NCI-H2196 (cell line): ENCODE measurements around the gene KCNMA1.

Experiments used
- DNase-seq: peaks from one replicate; lab custom pipeline; 2025; ENCODE audit not compliant: unreplicated experiment; lab: John Stamatoyannopoulos, UW

Gene KCNMA1

DNA sequence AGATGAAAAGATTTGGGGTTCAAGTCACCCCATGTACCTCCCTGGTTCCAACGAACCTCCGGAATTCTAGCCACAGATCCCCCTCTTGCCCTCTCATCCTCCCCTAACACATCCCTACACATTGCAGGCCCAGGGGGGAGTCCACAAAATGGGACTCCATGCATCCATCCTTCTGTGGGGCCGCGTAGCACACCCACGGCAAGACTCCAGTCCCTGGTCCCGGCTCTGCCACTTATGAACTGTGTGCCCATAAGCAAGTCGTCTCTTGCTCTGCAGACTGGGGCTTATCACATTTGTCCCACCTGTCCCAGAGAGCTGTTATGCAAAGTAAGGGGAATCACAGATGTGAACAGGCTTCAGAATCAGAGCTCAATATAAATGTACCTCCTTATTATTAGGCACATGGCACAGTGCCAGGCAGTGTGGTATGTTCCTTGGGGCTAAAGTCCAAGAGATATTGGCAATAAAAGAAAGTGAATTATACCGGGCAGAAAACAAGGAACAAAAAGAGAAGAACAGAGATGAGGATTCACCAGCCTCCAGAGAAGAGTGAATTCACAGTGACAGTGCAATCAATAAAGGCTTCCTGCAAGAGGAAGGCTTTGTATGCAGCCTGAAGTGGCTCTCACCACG lies 73.9 kb downstream of the KCNMA1 start:
- DNase-seq: no peak

DNA sequence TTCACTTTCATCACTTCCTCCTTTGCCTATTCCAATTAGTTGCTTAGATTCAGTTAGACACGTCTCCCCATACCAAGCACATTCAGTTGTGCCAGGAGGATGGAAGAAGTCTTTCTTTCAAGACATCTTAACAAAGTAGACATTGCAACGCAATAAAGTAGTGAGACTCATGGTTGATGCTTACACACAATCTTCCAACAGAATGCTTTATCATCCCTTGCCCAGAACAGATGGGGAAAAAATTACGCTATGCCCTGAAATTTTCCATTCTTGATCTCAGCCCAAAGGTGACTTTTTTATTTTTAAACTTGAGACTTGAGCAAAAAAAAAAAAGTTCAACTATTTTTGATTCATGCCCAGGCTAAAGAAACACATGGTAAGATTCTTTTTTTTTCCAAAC lies 74.9 kb downstream of the KCNMA1 start:
- DNase-seq: no peak

DNA sequence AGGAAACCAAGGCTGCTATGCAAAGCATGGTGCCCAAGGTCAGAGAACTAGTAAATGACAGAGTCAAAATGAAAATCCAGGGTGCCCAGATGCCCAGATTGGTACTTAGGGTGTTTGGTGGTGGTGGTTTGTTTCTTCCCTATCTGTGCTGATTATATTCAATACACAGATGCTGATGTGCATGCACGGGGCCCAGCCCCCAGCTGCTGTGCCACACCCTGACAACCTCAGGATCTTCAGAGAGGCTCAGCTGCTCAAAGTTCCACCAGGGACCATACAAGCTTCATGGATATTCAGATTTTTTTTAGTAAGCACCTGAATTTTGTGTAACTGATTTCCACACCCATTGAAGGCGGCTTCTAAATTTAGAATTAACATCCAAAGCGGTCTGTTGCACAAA lies 75.6 kb downstream of the KCNMA1 start:
- no peak for DNase-seq

DNA sequence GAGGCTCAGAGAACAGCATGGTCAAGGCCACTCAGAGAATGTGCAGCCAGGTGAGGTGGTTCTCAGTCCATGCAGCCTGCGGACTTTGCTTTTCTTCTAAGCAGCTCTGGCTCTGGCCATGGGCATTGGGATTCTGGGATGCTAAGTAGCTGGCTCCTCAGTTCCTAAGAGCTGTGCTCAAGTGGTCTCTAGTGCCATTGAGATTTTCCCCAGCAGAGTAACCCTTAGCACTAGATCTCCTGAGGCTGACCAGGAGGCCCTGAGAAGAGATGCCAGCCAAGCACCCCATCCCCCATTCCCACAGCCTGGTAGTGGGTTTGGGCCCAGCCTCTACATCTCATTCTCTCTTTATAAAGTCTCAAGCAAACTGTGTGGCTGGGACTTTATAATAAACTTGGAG lies 77.1 kb downstream of the KCNMA1 start:
- DNase-seq: no peak

DNA sequence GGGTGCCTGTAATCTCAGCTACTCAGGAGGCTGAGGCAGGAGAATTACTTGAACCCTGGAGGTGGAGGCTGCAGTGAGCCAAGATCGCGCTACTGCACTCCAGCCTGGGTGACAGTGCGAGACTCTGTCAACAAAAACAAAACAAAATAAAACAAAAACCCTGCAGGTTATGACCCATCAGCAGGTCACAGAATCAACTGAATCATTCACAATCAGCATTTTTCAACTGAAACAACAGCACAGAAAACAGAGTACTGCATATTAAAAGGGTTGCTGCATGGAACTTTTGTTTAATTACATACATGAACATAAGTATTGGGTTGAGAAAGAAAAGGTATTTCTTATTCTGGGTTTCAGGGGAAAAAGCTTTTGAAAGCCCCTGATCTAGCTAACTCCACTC lies 77.6 kb downstream of the KCNMA1 start:
- DNase-seq: no peak

- no peak for DNase-seq
Observed at GRCh38 chr10:77556990-77557601, 80.5 kb downstream of the KCNMA1 start.

DNA sequence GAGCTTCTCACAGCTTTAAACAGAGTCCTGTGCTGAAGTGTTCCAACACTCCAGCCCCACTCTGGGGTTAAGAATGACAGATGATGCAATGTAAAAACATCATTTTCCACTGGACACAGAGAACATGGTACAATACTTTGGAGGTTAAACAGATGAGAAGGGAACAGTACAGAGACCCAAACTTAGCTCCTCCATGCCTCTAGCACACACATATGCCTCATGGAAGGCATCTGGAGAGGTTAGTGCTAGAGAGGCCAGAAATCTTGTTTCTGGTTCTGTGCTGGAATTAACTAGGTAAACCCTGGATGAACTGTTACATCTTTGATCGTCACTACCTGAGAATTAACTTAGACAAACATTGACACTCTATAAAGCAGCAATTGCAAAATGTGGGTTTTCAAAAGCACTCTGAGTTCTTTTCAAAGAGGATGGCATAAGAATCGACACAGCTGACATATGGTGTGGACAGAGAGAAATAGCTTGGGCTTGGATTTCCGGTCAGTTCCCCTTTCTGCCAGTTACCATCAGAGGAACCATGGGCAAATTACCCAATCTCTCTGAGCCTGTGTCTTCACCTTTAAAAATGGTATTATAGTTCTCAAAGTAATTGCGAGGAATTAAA lies 81.9 kb downstream of the KCNMA1 start:
- no peak for DNase-seq

DNA sequence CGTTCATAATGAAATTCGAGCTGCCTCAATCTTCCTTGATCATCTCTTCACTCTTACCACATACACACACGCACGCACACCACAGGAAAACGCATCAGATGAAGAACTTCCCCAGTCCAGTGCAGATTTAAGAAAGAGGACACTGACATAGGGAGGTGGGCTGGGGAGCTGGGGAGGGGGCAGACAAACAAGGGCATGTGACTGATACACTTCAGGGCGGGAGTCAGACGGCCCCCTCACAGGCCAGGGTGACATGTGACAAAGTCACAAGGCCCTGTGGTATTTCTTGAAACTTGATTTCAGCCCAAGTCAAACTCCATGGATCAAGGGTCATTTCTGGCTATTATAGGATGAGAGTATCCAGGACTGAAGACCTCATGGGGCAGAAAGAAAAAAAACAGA lies 82.6 kb downstream of the KCNMA1 start:
- DNase-seq: no peak

DNA sequence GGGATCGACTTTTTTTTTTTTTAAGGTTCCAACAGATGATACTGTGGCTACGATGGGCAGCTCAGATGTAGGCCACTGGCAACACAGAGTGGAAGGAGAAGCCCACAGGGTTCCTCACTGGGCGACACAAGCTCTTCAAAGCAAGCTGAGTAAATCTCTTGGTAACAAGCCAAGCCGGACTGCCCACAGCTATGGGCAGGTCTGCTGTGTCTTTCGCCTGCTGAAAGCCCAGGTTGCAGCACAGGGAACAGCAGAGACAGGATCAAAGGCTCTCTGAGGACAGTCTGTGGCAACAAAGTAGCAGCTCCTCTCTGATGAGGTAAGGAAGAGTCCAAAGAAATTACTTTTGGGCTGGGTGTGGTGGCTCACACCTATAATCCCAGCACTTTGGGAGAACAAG lies 83.6 kb downstream of the KCNMA1 start:
- no peak for DNase-seq

DNA sequence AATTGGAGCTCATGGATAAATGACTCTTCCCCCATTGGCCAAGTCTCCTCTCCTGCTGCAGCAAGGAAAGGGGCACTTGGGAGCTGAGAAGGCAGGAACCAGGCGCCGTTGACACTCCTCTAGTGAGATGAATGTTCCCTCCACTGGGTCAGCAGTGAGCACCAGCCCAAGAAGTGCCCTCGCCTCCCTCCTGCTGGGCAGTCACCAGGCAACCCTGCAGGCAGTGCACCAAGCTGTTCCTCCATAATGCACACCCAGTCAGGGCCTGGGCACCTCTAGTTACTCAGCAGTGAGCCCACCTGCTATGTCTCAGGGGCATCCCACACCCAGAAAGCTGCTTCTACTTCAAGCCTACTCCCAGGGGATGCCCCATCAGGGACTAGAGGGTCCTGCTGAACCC lies 84.3 kb downstream of the KCNMA1 start:
- DNase-seq: no peak

DNA sequence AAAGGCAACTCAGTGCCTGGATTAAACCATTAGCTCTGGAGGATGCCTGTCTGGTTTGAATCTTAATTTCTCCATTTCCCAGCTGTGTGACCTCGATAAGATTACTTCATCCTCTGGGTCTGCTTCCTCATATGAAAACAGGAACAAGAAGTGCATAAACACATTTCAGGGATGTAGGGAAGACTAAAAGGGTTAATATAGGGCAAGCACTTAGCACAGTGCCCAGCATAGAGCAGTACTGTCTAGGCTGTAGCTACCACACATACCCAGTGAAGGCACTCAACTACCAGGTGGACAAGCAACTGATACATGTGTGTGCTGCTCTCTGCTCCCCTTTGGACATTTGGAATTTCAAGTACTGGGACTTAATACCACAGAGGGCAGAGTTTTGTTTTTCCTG lies 85.4 kb downstream of the KCNMA1 start:
- DNase-seq: no peak

- no peak for DNase-seq
Observed at GRCh38 chr10:77550378-77550777, 87.2 kb downstream of the KCNMA1 start.

DNA sequence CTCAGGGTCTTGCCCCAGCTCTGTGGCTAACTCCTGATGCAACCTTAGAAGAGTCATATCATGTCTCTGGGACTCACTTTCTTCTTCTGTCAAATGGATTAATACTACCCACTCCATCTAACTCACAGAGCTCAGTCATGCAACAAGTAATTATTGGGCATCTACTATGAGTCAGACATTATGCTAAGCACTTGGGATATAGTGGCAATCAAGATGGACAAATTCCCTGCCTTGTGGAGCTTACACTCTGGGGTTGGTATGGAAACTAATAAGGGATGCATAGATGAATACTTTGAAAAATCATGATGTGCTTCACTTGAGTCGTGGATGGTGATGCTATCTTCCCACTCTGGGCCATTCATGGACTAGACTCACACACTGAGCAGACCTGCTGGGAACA lies 88.9 kb downstream of the KCNMA1 start:
- no peak for DNase-seq

DNA sequence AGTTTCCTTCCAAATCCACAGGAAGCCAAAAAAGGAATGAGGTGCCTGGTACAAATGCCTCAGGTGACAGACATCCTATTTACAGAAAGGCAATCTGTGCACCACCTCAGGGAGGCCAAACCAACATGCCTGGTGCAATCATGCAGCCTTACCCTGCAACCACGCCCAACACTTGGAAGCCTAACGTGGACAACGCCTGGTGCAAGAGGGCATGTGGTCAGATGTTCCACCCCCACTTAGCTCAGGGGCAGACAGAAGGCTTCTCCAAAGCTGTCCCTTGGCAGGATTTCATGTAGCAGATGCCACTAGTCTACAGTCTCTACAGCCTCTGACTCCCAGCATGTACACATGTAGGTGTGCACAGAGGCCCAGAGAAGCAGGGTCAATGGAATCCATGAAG lies 89.5 kb downstream of the KCNMA1 start:
- no peak for DNase-seq

DNA sequence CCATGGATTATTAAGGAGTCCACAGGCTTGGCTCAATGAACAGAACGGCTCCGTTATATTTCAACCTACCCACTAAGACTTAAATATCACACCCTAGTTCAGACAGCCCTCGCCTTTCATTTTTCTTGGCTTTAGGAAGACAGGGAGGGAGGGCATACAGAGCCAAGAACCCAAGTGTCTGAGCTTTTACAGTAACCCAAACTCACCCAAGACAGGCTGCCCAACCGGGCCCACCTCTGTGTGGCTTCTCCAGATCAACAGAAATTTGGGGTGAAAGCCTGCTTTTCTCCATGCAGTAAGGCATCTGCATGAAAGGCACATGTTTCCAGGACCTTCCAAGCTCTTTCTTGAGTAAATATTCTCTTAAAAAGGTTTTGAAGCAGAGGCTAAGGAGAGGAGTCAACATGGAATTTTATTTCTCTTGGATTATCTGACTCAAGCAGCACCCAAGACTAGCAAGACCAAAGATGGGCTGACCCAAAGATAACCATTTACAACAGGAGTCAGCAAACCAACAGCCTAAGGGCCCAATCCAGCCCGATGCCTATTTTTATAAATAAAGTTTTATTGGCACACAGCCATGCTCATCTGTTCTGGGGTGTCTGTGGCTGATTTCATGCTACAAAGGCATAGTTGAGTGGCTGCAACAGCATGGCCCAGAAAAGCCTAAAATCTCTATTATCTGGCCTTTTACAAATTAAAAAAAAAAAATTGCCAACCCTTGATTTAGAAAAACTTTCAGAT lies 90.1 kb downstream of the KCNMA1 start:
- DNase-seq: no peak

DNA sequence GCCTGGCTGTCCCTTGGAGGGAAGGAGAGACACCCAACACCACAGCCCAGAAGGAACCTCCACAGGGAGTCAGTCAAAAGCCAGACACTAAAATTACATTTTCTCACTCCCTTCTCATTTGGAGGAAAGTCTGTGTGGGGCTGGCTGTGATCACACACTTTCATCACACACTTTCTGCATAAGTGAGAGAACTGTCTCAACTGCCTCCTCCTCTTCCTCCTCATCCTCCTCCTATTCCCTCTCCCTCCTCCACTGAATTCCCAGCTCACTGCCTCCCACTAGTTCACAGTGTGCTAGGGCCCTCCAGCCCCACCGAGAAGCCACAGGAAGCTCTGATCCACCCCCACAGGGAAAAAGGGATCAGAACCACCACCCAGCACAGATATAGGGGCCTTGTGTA lies 91.6 kb downstream of the KCNMA1 start:
- DNase-seq: no peak

GRCh38 chr10:77545585-77545984 lies 92.0 kb downstream of the KCNMA1 start:
- no peak for DNase-seq

DNA sequence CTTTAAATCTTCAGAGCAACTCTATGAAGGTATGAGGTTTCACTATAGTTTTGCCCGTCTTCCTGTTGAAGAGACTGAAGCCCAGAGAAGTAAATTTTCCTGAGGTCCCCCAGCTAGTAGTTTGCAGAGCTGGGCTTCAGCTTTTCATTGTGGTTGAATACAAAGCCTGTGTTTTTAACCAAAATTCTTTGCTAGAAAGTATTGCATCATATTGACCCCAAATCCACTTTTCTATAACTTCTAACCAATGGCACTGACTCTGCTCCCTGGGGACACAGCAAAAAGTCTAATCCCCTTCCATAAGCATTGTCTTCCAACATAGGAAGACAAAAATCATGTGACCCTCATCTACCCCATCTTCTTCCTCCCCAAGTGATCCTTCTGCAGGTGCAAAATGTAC lies 93.0 kb downstream of the KCNMA1 start:
- no peak for DNase-seq

DNA sequence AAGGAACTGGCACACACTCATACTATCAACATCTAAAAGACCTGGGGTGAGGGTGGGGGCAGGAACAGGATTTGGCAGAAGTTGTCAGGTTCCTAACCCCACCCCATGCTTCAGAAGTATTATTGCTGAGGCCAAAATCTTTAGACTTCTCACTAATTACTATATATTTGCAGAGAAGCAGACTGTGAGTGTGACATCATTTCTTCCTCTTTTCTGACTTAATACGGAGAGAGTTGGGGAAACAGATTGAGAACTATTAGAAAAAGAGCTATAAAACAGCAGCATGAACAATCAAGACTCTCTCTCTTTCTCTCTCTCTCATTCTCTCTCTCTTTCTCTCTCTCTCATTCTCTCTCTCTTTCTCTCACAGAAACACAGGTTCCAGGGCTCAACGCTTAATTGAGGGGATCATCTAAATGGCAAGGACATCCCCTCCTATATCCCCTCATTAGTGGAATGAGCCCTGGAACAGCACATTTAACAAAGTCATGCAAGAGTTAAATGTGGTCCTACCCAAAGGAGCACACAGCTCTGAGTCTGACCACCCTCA lies 94.8 kb downstream of the KCNMA1 start:
- no peak for DNase-seq

DNA sequence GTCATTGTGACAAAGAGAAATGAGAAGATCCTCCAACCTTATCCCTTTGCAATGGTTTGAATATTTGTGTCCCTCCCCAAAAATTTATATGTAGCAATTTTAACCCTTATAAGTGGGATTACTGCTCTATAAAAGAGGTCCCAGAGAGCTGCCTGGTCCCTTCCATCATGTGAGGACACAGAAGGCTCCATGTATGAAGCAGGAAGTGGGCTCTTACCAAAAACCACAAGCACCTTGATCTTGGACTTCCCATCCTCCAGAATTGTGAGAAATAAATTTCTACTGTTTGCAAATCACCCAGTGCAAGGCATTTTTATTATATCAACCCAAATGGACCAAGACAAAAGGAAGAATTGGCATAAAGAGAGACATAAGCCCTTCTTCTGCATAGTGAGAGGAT lies 95.7 kb downstream of the KCNMA1 start:
- DNase-seq: no peak

- DNase-seq: no peak
Observed at GRCh38 chr10:77541247-77541646, 96.4 kb downstream of the KCNMA1 start.
